PC-9 (cell line): Measurements from ENCODE around the gene SNAP91.

ENCODE experiments used
- EZH2 ChIP-seq: fragments of 200-600 bp; sonication (generic); IDR thresholded peaks from 2 replicates; pipeline ENCODE4 v1.8.0; 2017; ENCODE audit warnings: antibody characterized with exemption, low read depth
- TF ChIP-seq, protein P1 (sequence below): fragments of 200-600 bp; sonication (generic); conservative IDR thresholded peaks from 2 replicates; pipeline ENCODE4 v1.6.1; 2017; ENCODE audit warnings: mixed run types, antibody characterized with exemption, mild to moderate bottlenecking, moderate library complexity

- TF ChIP-seq, protein P1, sequence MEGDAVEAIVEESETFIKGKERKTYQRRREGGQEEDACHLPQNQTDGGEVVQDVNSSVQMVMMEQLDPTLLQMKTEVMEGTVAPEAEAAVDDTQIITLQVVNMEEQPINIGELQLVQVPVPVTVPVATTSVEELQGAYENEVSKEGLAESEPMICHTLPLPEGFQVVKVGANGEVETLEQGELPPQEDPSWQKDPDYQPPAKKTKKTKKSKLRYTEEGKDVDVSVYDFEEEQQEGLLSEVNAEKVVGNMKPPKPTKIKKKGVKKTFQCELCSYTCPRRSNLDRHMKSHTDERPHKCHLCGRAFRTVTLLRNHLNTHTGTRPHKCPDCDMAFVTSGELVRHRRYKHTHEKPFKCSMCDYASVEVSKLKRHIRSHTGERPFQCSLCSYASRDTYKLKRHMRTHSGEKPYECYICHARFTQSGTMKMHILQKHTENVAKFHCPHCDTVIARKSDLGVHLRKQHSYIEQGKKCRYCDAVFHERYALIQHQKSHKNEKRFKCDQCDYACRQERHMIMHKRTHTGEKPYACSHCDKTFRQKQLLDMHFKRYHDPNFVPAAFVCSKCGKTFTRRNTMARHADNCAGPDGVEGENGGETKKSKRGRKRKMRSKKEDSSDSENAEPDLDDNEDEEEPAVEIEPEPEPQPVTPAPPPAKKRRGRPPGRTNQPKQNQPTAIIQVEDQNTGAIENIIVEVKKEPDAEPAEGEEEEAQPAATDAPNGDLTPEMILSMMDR, result no peak
- no peak for TF ChIP-seq EZH2
Observed at GRCh38 chr6:83518816-83519480, 190.0 kb downstream of the SNAP91 start.
